Esophagus muscularis mucosa (tissue), 3 donors: ENCODE results near the gene EXOSC5.

Experiments
- CTCF ChIP-seq, 3 experiments: fragments of 200-600 bp in 2 of 3; fragments of 450-650 bp in 1 of 3; sonication (generic) in 2 of 3; IDR thresholded peaks; one replicate each; pipeline ENCODE4 v1.5.1; 2017 to 2019; ENCODE audit warnings: antibody characterized with exemption in 3 of 3, mild to moderate bottlenecking in 2 of 3, moderate library complexity in 1 of 3
- POLR2A ChIP-seq: fragments of 450-650 bp; IDR thresholded peaks from one replicate; pipeline ENCODE4 v1.6.1; 2017; ENCODE audit warnings: antibody characterized with exemption, moderate library complexity, mild to moderate bottlenecking, low read depth
- POLR2AphosphoS5 ChIP-seq, 2 donors: sonication (generic); formaldehyde crosslinking; IDR thresholded peaks; one replicate each; pipeline ENCODE4 v1.6.1; 2017; ENCODE audit warnings: antibody characterized with exemption in 2 of 2

GRCh38 chr19:41441321-41441945 is 44.3 kb upstream of the EXOSC5 start:
- TF ChIP-seq POLR2AphosphoS5 (IDR thresholded peaks at IDR 0.05), result no peak
- no peak for TF ChIP-seq POLR2A
- no peak for TF ChIP-seq CTCF (IDR thresholded peaks at IDR 0.05)
